ENCODE results near the gene LINGO1. TPM values are rescaled to one million over a fixed set of nuclear protein-coding genes. Genes with fewer than 3 reads are reported as not detected.

The LINGO1 gene
- total RNA-seq, 1 experiment from 2014 or later: 2.1 TPM

- in situ Hi-C loops (cut with HindIII; ENCODE audit: low pct_unique_long_range_greater_than_20kb, low sequenced_read_pairs): no loop called here
- DNase-seq (ENCODE audit: low read depth, low spot score): no peak
Observed at GRCh38 chr15:77623755-77624524, 8.8 kb downstream of the LINGO1 start.

DNA sequence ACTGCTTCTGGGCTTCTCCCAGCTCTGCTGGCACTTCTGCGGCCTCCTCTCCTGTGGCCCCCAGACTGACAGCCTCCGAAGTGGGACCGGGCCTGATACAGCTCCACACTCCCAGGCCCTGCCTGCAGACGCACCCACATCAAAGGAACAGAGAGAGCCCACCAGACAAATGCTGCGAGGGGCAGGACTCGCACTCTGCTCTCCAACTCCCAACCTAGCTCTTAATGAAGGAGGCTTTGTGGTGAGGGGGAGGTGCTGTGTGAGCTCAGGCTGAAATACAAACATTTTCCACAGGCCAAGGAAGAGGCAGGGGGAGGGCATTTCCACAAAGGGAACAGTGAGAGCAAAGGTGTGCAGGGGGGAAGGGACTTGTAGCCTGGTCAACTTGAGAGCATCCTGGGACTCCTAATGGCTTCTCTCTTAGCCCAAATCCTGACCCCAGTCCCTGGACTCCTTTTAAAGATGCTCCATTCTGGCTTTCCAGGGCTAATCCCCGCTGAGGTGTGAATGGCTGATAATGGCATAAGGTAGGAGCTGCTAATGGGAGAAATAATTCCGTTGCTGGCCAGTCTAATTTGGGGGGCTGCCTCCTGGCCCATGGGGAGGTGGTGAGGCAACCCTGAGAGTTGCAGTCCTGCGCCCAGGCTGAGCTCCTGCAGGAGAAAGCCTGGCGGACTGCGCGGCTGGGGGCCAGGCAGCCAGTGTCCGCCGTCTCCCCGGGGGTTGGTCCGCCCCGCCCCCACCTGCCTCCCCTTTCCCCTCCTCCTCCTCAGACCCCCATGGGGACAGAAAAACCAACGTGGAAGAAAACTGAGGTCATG, 9.6 kb downstream of the LINGO1 start:
- DNase-seq (ENCODE audit: low read depth, low spot score): no peak
- in situ Hi-C loops (cut with HindIII; ENCODE audit: low pct_unique_long_range_greater_than_20kb, low sequenced_read_pairs): no loop called here

DNA sequence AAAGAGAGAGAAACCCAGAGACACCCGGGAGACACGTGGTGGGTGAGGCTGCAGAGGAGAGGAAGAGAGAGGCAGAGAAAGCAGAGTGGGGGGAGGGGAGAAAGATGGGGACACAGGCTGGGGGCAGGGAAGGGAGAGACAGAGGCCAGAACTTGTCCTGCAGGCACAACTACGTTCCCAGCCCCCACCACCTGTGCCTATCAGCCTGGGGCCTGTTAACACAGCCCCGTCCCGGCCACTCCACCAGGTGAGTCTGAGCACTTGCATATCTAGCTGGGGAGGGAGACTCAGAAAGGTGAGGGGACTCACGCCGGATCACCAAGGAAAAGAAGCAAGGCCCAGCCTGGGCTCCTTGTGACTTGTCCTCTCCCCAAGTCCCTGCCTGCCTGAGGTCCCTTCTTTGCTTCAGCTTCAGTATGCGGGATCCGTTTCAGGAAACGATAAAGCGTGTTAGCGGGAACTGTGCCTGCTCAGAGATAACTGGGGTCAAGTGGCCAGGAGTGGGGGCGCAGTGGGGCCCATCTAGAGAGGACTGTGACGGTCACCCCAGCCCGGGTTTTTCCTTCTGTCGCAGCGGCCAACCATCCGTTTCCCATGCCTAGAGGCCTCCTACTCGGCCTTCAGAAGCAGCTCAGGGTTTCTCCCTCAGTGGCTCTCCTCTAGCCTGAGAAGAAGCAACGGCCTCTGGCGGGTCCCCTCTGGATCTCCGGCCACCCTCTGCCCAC, 10.3 kb downstream of the LINGO1 start:
- in situ Hi-C loops (cut with HindIII; ENCODE audit: low pct_unique_long_range_greater_than_20kb, low sequenced_read_pairs): no loop called here
- DNase-seq (ENCODE audit: low read depth, low spot score): no peak

GRCh38 chr15:77621847-77622208, 10.9 kb downstream of the LINGO1 start:
- in situ Hi-C loops (cut with HindIII; ENCODE audit: low pct_unique_long_range_greater_than_20kb, low sequenced_read_pairs): no loop called here
- DNase-seq (ENCODE audit: low read depth, low spot score): no peak

DNA sequence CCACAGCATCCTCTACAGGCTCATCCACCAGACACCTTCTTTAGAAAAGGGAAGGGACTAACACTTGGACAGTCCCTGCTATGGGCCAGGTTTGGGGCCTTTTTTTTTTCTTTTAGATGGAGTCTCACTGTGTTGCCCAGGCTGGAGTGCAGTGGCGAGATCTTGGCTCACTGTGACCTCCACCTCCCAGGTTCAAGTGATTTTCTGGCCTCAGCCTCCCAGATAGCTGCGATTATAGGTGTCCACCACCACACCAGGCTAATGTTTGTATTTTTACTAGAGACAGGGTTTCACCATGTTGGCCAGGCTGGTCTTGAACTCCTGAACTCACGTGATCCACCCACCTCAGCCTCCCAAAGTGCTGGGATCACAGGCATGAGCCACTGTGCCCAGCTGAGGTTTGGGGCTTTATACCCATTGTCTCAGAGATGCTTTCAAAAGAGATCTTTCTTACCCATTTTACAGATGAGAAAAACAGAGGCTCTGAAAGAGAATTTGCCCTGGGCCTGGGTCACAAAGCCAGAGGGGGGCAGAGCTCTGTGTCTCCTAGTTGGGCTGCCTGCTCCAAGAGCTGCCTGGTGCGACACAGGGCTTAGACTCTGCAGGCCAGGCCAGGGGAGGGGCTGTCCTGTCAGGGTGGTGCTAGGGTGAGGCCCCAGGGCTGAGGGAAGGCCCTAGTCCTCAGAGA, 11.6 kb downstream of the LINGO1 start:
- in situ Hi-C loops (cut with HindIII; ENCODE audit: low pct_unique_long_range_greater_than_20kb, low sequenced_read_pairs): no loop called here
- no peak for DNase-seq (ENCODE audit: low read depth, low spot score)

DNA sequence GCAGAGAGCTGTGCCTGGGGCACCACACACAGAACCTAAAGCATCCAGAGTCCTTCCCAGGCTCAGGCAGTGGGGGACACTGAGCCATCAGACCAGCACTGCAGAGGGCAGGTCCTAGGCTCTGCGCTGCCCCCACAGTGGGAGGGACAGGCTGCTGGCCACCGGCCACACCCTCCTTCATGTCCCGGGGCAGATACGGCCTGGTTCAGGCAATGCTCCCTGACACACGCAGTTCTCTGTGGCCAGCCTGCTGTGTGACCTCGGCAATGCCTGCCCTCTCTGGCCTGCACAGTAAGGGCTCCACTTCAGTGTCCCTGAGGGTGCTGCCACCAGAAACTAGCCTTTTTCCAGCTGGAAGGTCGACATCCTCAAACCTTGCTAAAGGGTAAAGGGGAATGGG, 12.4 kb downstream of the LINGO1 start:
- in situ Hi-C loops (cut with HindIII; ENCODE audit: low pct_unique_long_range_greater_than_20kb, low sequenced_read_pairs): no loop called here
- DNase-seq (ENCODE audit: low read depth, low spot score): no peak

DNA sequence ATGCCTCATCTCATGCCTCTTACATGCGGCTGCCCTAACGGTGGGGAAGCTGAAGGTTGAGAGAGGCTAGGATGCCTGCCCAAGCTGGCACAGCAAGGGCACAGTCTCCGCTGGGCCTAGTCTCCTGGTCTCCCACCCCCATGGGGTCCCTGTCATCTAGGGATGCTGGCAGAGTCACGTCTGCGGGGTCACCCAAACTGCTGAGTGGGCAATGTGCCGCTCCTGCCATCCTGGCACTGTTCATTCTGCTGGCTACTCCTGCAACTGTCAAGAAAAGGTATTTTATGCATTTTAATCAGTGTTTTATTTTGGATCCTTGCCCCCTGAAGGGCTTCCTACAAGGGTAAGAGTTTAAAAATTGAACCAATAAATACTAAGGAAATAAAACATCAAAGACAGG, 12.8 kb downstream of the LINGO1 start:
- in situ Hi-C loops (cut with HindIII; ENCODE audit: low pct_unique_long_range_greater_than_20kb, low sequenced_read_pairs): no loop called here
- DNase-seq (ENCODE audit: low read depth, low spot score): no peak

GRCh38 chr15:77617476-77618230, 15.1 kb downstream of the LINGO1 start:
- peak; percentile 74 for DNase-seq (ENCODE audit: low read depth, low spot score)
- in situ Hi-C loops (cut with HindIII; ENCODE audit: low pct_unique_long_range_greater_than_20kb, low sequenced_read_pairs): no loop called here

DNA sequence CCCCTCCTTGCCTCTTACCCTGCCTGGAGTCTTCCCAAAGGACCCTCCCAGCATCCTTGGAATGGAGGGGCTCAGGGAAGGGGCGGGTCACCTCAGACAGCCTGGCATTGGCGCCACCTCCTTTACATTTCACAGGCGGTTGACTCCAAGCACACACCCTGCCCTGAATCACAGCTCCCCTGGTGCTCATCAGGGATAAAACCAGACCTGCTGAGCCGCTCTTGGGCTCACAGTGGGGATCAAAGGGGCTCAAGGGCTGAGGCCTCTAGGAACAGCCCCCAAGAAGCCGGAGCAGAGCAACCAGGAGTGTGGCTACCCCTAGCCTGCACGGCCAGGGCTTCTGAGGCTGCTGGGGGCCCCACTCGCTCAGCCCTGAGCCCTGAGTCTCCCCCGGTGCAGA, 16.6 kb downstream of the LINGO1 start:
- DNase-seq (ENCODE audit: low read depth, low spot score): no peak
- in situ Hi-C loops (cut with HindIII; ENCODE audit: low pct_unique_long_range_greater_than_20kb, low sequenced_read_pairs): no loop called here

DNA sequence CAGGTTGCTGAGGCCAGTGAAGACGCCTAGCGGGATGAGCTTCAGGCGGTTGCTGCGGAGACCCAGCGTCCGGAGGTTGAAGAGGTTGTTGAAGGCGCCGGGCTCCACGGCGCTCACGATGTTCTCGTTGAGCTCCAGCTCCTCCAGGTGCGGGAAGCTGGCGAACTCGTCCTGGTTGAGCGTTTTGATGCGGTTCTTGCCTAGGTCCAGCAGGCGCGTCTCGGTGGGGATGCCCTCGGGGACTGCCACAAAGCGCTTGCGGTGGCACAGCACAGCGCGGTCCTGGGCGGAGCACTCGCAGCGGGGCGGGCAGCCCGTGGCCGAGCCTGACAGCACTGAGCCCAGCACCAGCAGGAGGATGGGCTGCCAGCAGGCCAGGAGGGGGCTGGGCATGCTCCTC, 17.2 kb downstream of the LINGO1 start:
- in situ Hi-C loops (cut with HindIII; ENCODE audit: low pct_unique_long_range_greater_than_20kb, low sequenced_read_pairs): no loop called here
- DNase-seq (ENCODE audit: low read depth, low spot score): no peak

DNA sequence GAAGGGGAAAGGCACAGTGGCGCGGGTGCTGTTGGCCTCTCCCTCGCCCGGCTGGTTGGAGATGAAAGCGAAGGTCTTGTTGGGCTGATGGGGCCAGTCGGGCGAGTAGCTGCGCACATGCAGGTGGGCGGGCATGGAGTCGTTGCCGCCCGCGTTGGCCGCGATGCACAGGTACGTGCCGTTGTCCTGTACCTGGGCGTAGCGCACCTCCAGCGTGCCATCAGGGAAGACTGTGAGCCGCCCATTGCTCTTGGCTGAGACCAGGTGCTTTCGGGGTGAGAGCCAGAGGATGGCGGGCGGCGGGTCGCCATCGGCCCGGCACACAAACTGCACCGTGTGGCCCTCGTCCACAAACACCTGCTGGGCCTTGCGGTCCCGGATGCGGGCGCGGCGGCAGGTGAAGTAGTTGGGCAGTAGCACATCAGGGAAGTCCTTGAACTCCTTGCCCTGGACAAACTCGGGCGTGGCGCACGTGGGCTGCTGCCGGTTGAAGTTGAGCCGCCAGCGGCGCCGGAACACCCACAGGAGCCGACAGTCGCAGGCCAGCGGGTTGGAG, 18.4 kb downstream of the LINGO1 start:
- no peak for DNase-seq (ENCODE audit: low read depth, low spot score)
- in situ Hi-C loops (cut with HindIII; ENCODE audit: low pct_unique_long_range_greater_than_20kb, low sequenced_read_pairs): no loop called here

GRCh38 chr15:77613814-77614213, 18.9 kb downstream of the LINGO1 start:
- in situ Hi-C loops (cut with HindIII; ENCODE audit: low pct_unique_long_range_greater_than_20kb, low sequenced_read_pairs): no loop called here
- no peak for DNase-seq (ENCODE audit: low read depth, low spot score)

DNA sequence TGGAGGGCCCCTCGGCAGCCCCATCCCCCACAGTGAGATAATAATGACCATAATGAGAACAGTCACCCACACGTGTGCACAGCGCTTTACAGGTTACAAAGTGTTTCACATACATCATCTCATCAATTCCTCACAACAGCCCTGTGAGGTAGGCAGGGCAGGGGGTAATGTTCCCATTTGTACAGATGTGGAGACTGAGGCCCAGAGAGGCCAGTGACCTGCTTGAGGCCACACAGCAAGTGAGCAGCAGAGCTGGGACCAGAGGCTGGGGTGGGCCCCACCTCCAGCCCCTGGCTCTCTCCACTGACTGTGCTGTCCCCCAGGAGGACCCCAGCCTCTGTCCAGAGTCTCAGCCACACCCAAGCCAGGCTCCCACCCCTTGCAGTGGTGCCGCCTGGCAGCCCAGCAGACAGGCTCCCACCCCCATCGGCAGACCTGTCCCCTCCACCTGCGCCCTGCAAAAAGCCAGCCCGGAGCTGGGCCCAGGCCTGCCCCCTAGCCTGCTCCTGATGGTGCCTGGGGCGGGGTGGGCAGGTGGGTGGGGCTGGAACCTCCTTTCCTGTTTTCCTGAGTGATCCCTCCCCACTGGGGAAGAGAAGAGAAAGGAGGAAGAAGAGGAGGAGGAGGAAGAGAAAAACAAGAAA, 19.6 kb downstream of the LINGO1 start:
- in situ Hi-C loops (cut with HindIII; ENCODE audit: low pct_unique_long_range_greater_than_20kb, low sequenced_read_pairs): no loop called here
- DNase-seq (ENCODE audit: low read depth, low spot score): no peak

- in situ Hi-C loops (cut with HindIII; ENCODE audit: low pct_unique_long_range_greater_than_20kb, low sequenced_read_pairs): no loop called here
Observed at GRCh38 chr15:77611767-77612166, 20.9 kb downstream of the LINGO1 start.

GRCh38 chr15:77610731-77611130, 22.0 kb downstream of the LINGO1 start:
- no peak for DNase-seq (ENCODE audit: low read depth, low spot score)
- in situ Hi-C loops (cut with HindIII; ENCODE audit: low pct_unique_long_range_greater_than_20kb, low sequenced_read_pairs): no loop called here

More at GRCh38 chr15:77611767-77612166, 20.9 kb downstream of the LINGO1 start:
- DNase-seq (ENCODE audit: low read depth, low spot score): no peak

GRCh38 chr15:77609558-77609957, 23.2 kb downstream of the LINGO1 start:
- no peak for DNase-seq (ENCODE audit: low read depth, low spot score)
- in situ Hi-C loops (cut with HindIII; ENCODE audit: low pct_unique_long_range_greater_than_20kb, low sequenced_read_pairs): no loop called here

GRCh38 chr15:77608774-77609173, 23.9 kb downstream of the LINGO1 start:
- in situ Hi-C loops (cut with HindIII; ENCODE audit: low pct_unique_long_range_greater_than_20kb, low sequenced_read_pairs): no loop called here
- peak; percentile 58 for DNase-seq (ENCODE audit: low read depth, low spot score)

Data from SK-MEL-5 (cell line).